HG03196 (cell line): Measurements from ENCODE around the gene GRK5.

ENCODE experiments used
- ATAC-seq: cut with Tn5 transposase; IDR thresholded peaks from one replicate; pipeline ENCODE4 v1.9.1; 2021; ENCODE audit not compliant: unreplicated experiment

Gene GRK5

GRCh38 chr10:119374236-119374635 is 166.9 kb downstream of the GRK5 start:
- no peak for ATAC-seq

GRCh38 chr10:119375574-119376272 is 168.4 kb downstream of the GRK5 start:
- no peak for ATAC-seq

- ATAC-seq, result no peak
These were observed 170.1 kb downstream of the GRK5 start for GRCh38 chr10:119377451-119377957.

GRCh38 chr10:119377958-119378736 is 170.8 kb downstream of the GRK5 start:
- ATAC-seq, result no peak

- ATAC-seq, result no peak
These were observed 171.3 kb downstream of the GRK5 start for GRCh38 chr10:119378737-119379067.

GRCh38 chr10:119379466-119380071 is 172.2 kb downstream of the GRK5 start:
- no peak for ATAC-seq

GRCh38 chr10:119383174-119383856 is 175.9 kb downstream of the GRK5 start:
- no peak for ATAC-seq

- ATAC-seq, result no peak
These were observed 176.8 kb downstream of the GRK5 start for GRCh38 chr10:119384127-119384526.

GRCh38 chr10:119386666-119387065 is 179.3 kb downstream of the GRK5 start:
- ATAC-seq, result no peak

GRCh38 chr10:119388849-119389345 is 181.5 kb downstream of the GRK5 start:
- no peak for ATAC-seq

GRCh38 chr10:119391440-119392251 is 184.3 kb downstream of the GRK5 start:
- no peak for ATAC-seq

GRCh38 chr10:119393019-119393418 is 185.6 kb downstream of the GRK5 start:
- no peak for ATAC-seq

- ATAC-seq, result no peak
These were observed 186.1 kb downstream of the GRK5 start for GRCh38 chr10:119393421-119393820.

GRCh38 chr10:119393845-119394244 is 186.5 kb downstream of the GRK5 start:
- no peak for ATAC-seq

- no peak for ATAC-seq
These were observed 187.4 kb downstream of the GRK5 start for GRCh38 chr10:119394657-119395279.

- ATAC-seq, result no peak
These were observed 188.1 kb downstream of the GRK5 start for GRCh38 chr10:119395280-119396007.

GRCh38 chr10:119396008-119396708 is 188.8 kb downstream of the GRK5 start:
- ATAC-seq, result no peak

GRCh38 chr10:119396709-119397071 is 189.3 kb downstream of the GRK5 start:
- no peak for ATAC-seq

GRCh38 chr10:119397416-119397815 is 190.0 kb downstream of the GRK5 start:
- no peak for ATAC-seq
